Mesendoderm (in vitro differentiated cells): ENCODE data around the gene UNC13A.
A peak's percentile ranks its signal among the peaks of the same experiment; 100 is the strongest.

Experiments
- DNase-seq: peaks from one replicate; pipeline ENCODE4 v3.0.0; 2013
- H2AK5ac ChIP-seq: 2 replicates; pipeline ENCODE4 v1.6.1; 2013; ENCODE audit warnings: low read length, inconsistent platforms
- H2BK120ac ChIP-seq: 2 replicates; pipeline ENCODE4 v1.6.1; 2013; ENCODE audit warnings: low read depth, mild to moderate bottlenecking, low read length, moderate library complexity, mixed read lengths
- H2BK15ac ChIP-seq: replicated peaks from 2 replicates; pipeline ENCODE4 v1.6.1; 2013; ENCODE audit warnings: low read depth, mild to moderate bottlenecking, moderate library complexity
- H2BK5ac ChIP-seq: 2 replicates; pipeline ENCODE4 v1.6.1; 2013; ENCODE audit warnings: low read length, inconsistent platforms
- H3K18ac ChIP-seq: 2 replicates; pipeline ENCODE4 v1.6.1; 2013; ENCODE audit warnings: mild to moderate bottlenecking, low read length, mixed read lengths
- H3K23ac ChIP-seq: one replicate; pipeline ENCODE4 v1.6.1; 2013; ENCODE audit warnings: low read length
- H3K27ac ChIP-seq: 2 replicates; pipeline ENCODE4 v1.5.1; 2013; ENCODE audit warnings: low read depth, mild to moderate bottlenecking, inconsistent platforms, low read length, moderate library complexity
- H3K27me3 ChIP-seq: 2 replicates; pipeline ENCODE4 v1.6.1; 2013; ENCODE audit warnings: low read length, control low read depth, mild to moderate bottlenecking, inconsistent platforms; ENCODE audit not compliant: insufficient read depth, poor library complexity
- H3K36me3 ChIP-seq: 2 replicates; pipeline ENCODE4 v1.6.1; 2013; ENCODE audit warnings: low read length, inconsistent platforms; ENCODE audit not compliant: control insufficient read depth, insufficient read depth
- H3K4ac ChIP-seq: one replicate; pipeline ENCODE4 v1.6.1; 2013; ENCODE audit warnings: low read depth, mild to moderate bottlenecking, low read length, moderate library complexity
- H3K4me1 ChIP-seq: 2 replicates; pipeline ENCODE4 v1.6.1; 2013; ENCODE audit warnings: low read depth, low read length, inconsistent platforms; ENCODE audit not compliant: control insufficient read depth
- H3K4me2 ChIP-seq: 2 replicates; pipeline ENCODE4 v1.6.1; 2013; ENCODE audit warnings: low read length
- H3K4me3 ChIP-seq: 2 replicates; pipeline ENCODE4 v1.5.1; 2013; ENCODE audit warnings: mild to moderate bottlenecking, low read length
- H3K56ac ChIP-seq: one replicate; pipeline ENCODE4 v1.6.1; 2013; ENCODE audit warnings: low read length
- H3K79me1 ChIP-seq: 2 replicates; pipeline ENCODE4 v1.6.1; 2013; ENCODE audit warnings: low read length, inconsistent platforms
- H3K79me2 ChIP-seq: 2 replicates; pipeline ENCODE4 v1.6.1; 2013; ENCODE audit warnings: mild to moderate bottlenecking, low read length; ENCODE audit not compliant: control insufficient read depth, insufficient read depth
- H3K9ac ChIP-seq: 2 replicates; pipeline ENCODE4 v1.6.1; 2013; ENCODE audit warnings: low read length, inconsistent platforms
- H4K5ac ChIP-seq: one replicate; pipeline ENCODE4 v1.6.1; 2013; ENCODE audit warnings: low read length
- H4K8ac ChIP-seq: one replicate; pipeline ENCODE4 v1.6.1; 2013; ENCODE audit warnings: low read depth, mild to moderate bottlenecking, control low read depth, low read length, moderate library complexity
- WGBS: extraction: QIAGEN DNeasy Blood & Tissue Kit; methylation state at CpG from one replicate; pipeline ENCODE4 v1.1.7; 2013; ENCODE audit warnings: low lambda C conversion rate, missing lambda C conversion rate; ENCODE audit not compliant: insufficient coverage; ENCODE audit errors: extremely low coverage; 5-methylcytosine and 5-hydroxymethylcytosine counted together

Gene UNC13A

DNA sequence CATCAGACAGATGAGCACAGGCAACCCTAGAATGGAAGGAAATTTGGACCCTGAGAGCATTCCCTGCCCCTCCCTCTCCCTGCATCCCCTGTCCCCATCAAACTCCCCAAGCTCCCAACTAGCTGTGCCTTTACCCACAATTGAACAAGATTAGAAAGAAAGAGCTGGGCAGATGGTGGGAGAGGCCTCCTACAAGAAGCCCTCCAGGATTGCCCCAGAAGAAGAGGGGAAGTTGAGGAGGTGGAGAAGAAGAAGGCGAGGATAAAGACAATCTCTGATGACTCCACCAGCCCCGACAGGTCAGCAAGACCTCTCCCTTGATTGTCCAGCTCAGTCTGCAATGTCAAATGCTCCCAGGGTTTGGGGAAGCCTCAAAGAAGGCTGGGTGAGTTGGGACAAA is 11.9 kb downstream of the UNC13A start:
- DNase-seq: no peak
- no peaks in the 10 kb centered on the region for H3K79me2 ChIP-seq
- no peak overlapping the region for H2BK15ac ChIP-seq
- no peak overlapping the region for H4K5ac ChIP-seq
- H3K4me3 ChIP-seq: no peak overlapping the region
- H3K56ac ChIP-seq: no peak overlapping the region
- no peak overlapping the region for H3K9ac ChIP-seq
- WGBS: no CpG with 5 or more reads among the region's 2 CpGs
- H2AK5ac ChIP-seq: no peak overlapping the region
- no peak overlapping the region for H3K27ac ChIP-seq
- no peak overlapping the region for H3K18ac ChIP-seq
- H4K8ac ChIP-seq: no peak overlapping the region
- H3K36me3 ChIP-seq: no peaks in the 10 kb centered on the region
- no peak overlapping the region for H3K23ac ChIP-seq
- H3K4me1 ChIP-seq: peaks cover 3% of the 10 kb centered on the region
- H2BK5ac ChIP-seq: no peak overlapping the region
- H3K27me3 ChIP-seq: no peaks in the 10 kb centered on the region
- H2BK120ac ChIP-seq: no peak overlapping the region
- no peak overlapping the region for H3K4ac ChIP-seq
- H3K4me2 ChIP-seq: no peak overlapping the region
- no peaks in the 10 kb centered on the region for H3K79me1 ChIP-seq

DNA sequence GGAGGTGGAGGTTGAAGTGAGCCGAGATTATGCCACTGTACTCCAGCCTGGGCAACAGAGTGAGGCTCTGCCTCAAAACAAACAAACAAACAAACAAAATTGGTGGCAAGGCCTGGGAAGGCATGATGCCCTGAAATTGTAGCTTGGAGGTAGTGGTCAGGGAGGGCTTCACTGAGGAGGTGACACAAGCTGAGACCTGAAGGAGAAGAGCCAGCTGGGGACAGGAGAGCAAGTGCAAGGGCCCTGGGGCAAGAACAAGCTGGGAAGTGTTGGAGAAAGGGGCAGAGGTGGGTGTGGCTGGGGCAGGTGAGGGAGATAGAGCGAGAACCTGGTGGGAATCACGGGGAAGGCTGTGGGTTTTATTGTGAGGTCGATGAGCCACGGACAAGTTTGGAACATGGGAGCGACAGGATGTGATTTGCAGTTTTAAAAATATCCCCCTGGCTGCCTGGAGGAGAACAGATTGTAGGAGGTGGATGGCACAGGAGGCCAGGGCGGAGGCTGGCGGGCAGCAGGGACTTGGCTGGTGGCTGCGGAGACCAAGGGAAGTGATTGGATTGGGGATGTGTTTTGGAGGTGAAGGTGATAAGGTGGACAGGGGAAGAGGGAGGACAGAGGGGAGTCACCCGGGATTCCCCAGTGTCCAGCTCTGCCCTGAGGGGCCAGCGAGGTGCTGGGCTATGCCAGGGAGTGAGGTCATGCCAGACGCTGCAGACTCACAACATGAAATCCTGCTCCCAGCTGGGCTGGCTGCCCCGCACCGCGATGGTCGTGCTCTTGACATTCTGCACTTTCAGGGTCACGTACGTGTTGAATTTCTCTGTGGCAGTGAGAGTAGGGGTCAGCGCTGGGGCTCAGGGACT is 14.0 kb downstream of the UNC13A start:
- Histone ChIP-seq H3K36me3 (no peaks in the 10 kb centered on the region), H3K23ac (no peak overlapping the region), H3K9ac (no peak overlapping the region), H3K56ac (no peak overlapping the region), H3K4me1 (no peaks in the 10 kb centered on the region), H3K4me2 (no peak overlapping the region), H3K4ac (no peak overlapping the region), H2AK5ac (no peak overlapping the region), H3K27ac (no peak overlapping the region), H4K5ac (no peak overlapping the region), H2BK120ac (no peak overlapping the region), H3K79me2 (no peaks in the 10 kb centered on the region), H3K4me3 (no peak overlapping the region), H2BK15ac (no peak overlapping the region), H4K8ac (no peak overlapping the region), H3K18ac (no peak overlapping the region), H2BK5ac (no peak overlapping the region), H3K79me1 (no peaks in the 10 kb centered on the region), H3K27me3 (no peaks in the 10 kb centered on the region)
- no peak for DNase-seq
- no CpG with 5 or more reads among the region's 19 CpGs for WGBS

DNA sequence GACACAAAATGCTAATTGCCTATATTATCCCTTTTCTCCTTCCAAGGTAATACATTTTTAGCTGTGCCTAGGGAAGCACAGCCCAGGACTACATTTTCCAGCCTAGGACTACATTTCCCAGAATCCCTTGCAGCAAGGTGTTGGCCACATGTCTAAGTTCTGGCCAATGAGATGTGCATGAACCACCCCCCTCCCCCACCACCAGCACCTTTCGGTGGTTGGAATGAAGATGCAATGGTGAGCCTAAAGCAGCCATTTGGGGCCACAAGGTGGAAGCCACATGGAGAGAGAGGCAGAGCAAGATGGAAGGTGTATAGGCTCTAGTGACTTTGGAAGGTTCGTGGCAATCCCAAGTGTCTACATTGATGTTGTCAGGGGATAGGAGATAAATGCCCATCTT is 16.2 kb downstream of the UNC13A start:
- Histone ChIP-seq H3K4ac (no peak overlapping the region), H2AK5ac (no peak overlapping the region), H4K8ac (no peak overlapping the region), H2BK15ac (no peak overlapping the region), H3K4me3 (no peak overlapping the region), H3K23ac (no peak overlapping the region), H3K79me2 (no peaks in the 10 kb centered on the region), H2BK5ac (no peak overlapping the region), H3K4me1 (no peaks in the 10 kb centered on the region), H3K9ac (no peak overlapping the region), H3K79me1 (no peaks in the 10 kb centered on the region), H4K5ac (no peak overlapping the region), H3K4me2 (no peak overlapping the region), H2BK120ac (no peak overlapping the region), H3K27me3 (no peaks in the 10 kb centered on the region), H3K36me3 (no peaks in the 10 kb centered on the region), H3K56ac (no peak overlapping the region), H3K18ac (no peak overlapping the region), H3K27ac (no peak overlapping the region)
- peak; percentile 87 for DNase-seq
- no CpG with 5 or more reads among the region's 2 CpGs for WGBS

- H3K23ac ChIP-seq: no peak overlapping the region
- no peak overlapping the region for H3K4me2 ChIP-seq
- no peak overlapping the region for H2BK120ac ChIP-seq
- WGBS: no CpG with 5 or more reads among the region's 9 CpGs
- no peaks in the 10 kb centered on the region for H3K79me2 ChIP-seq
- no peak overlapping the region for H3K9ac ChIP-seq
- no peaks in the 10 kb centered on the region for H3K79me1 ChIP-seq
- no peak for DNase-seq
- no peak overlapping the region for H3K18ac ChIP-seq
- no peak overlapping the region for H3K27ac ChIP-seq
- no peak overlapping the region for H2BK15ac ChIP-seq
- no peak overlapping the region for H4K5ac ChIP-seq
- no peaks in the 10 kb centered on the region for H3K36me3 ChIP-seq
- H3K56ac ChIP-seq: no peak overlapping the region
- H3K4me3 ChIP-seq: no peak overlapping the region
- H3K4me1 ChIP-seq: no peaks in the 10 kb centered on the region
- H2BK5ac ChIP-seq: no peak overlapping the region
- no peak overlapping the region for H4K8ac ChIP-seq
- no peaks in the 10 kb centered on the region for H3K27me3 ChIP-seq
- no peak overlapping the region for H3K4ac ChIP-seq
- H2AK5ac ChIP-seq: no peak overlapping the region
Observed at GRCh38 chr19:17669419-17669818, 18.7 kb downstream of the UNC13A start.

GRCh38 chr19:17665058-17665457 is 23.1 kb downstream of the UNC13A start:
- no peaks in the 10 kb centered on the region for H3K4me1 ChIP-seq
- no peak overlapping the region for H2BK5ac ChIP-seq
- no peak overlapping the region for H4K5ac ChIP-seq
- no peaks in the 10 kb centered on the region for H3K36me3 ChIP-seq
- no peak overlapping the region for H3K56ac ChIP-seq
- no peak overlapping the region for H2BK120ac ChIP-seq
- H3K4me2 ChIP-seq: no peak overlapping the region
- no peak overlapping the region for H4K8ac ChIP-seq
- WGBS: no CpG with 5 or more reads among the region's 2 CpGs
- H3K4me3 ChIP-seq: no peak overlapping the region
- H3K9ac ChIP-seq: no peak overlapping the region
- H3K79me1 ChIP-seq: no peaks in the 10 kb centered on the region
- H3K18ac ChIP-seq: no peak overlapping the region
- no peak overlapping the region for H3K27ac ChIP-seq
- no peaks in the 10 kb centered on the region for H3K79me2 ChIP-seq
- DNase-seq: no peak
- no peak overlapping the region for H2BK15ac ChIP-seq
- H2AK5ac ChIP-seq: no peak overlapping the region
- no peaks in the 10 kb centered on the region for H3K27me3 ChIP-seq
- H3K23ac ChIP-seq: no peak overlapping the region
- H3K4ac ChIP-seq: no peak overlapping the region

DNA sequence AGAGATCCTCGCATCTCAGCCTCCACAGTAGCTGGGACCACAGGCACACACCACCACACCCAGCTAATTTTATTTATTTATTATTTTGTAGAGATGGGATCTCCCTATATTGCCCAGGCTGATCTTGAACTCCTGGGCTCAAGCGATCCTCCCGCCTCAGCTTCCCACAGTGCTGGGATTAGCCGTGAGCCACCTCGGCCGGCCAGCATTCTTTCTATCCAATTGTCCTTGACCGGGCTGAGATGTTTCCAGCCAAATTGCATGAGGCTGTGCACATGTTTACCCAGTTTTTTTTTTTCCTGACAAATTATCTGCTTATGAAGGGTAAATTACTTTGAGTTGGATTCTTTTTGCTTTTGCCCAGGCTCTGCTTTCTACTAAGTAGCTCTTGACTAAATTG is 28.2 kb downstream of the UNC13A start:
- H3K23ac ChIP-seq: no peak overlapping the region
- H3K9ac ChIP-seq: no peak overlapping the region
- no peak overlapping the region for H2BK15ac ChIP-seq
- no CpG with 5 or more reads among the region's 7 CpGs for WGBS
- peaks cover under 1% of the 10 kb centered on the region for H3K36me3 ChIP-seq
- H3K18ac ChIP-seq: no peak overlapping the region
- H3K4ac ChIP-seq: no peak overlapping the region
- DNase-seq: no peak
- no peak overlapping the region for H3K27ac ChIP-seq
- H2BK120ac ChIP-seq: no peak overlapping the region
- no peaks in the 10 kb centered on the region for H3K4me1 ChIP-seq
- H4K8ac ChIP-seq: no peak overlapping the region
- no peak overlapping the region for H3K4me3 ChIP-seq
- H2AK5ac ChIP-seq: no peak overlapping the region
- H3K79me2 ChIP-seq: no peaks in the 10 kb centered on the region
- no peak overlapping the region for H3K4me2 ChIP-seq
- H3K27me3 ChIP-seq: no peaks in the 10 kb centered on the region
- H2BK5ac ChIP-seq: no peak overlapping the region
- no peak overlapping the region for H3K56ac ChIP-seq
- H4K5ac ChIP-seq: no peak overlapping the region
- no peaks in the 10 kb centered on the region for H3K79me1 ChIP-seq
